Upper lobe of left lung (tissue), 6 donors: ENCODE data around the gene ERFL. TPM values are rescaled to one million over a fixed set of nuclear protein-coding genes. Genes with fewer than 3 reads are reported as not detected.
A peak's percentile ranks its signal among the peaks of the same experiment; 100 is the strongest.

Source experiments
- ATAC-seq, 2 donors: fragments of 200-7000 bp; cut with Tn5 transposase; one replicate each; pipeline ENCODE4 v1.9.1; 2022; ENCODE audit warnings: mild to moderate bottlenecking in 2 of 2, moderate library complexity in 2 of 2; ENCODE audit not compliant: low FRiP score in 2 of 2
- DNase-seq, 2 donors: peaks; one replicate each; pipeline ENCODE4 v3.0.0-alpha.2; 2019 to 2020
- H3K27ac ChIP-seq, 4 donors: fragments of 200-600 bp; sonication (generic); one replicate each; pipeline ENCODE4 v1.5.1; 2016 to 2019
- H3K27me3 ChIP-seq, 4 donors: fragments of 200-600 bp; sonication (generic); one replicate each; pipeline ENCODE4 v1.5.1; 2017 to 2019
- H3K36me3 ChIP-seq, 4 donors: fragments of 200-600 bp; sonication (generic); one replicate each; pipeline ENCODE4 v1.5.1; 2016 to 2019
- H3K4me1 ChIP-seq, 4 donors: fragments of 200-600 bp; sonication (generic); one replicate each; pipeline ENCODE4 v1.5.1; 2018 to 2019
- H3K4me3 ChIP-seq, 4 donors: fragments of 200-600 bp; sonication (generic); one replicate each; pipeline ENCODE4 v1.5.1; 2017 to 2019; ENCODE audit warnings: mild to moderate bottlenecking in 2 of 4, moderate library complexity in 1 of 4
- H3K9me3 ChIP-seq, 4 donors: fragments of 200-600 bp; sonication (generic); one replicate each; pipeline ENCODE4 v1.5.1; 2018 to 2019
- EP300 ChIP-seq, 4 donors: sonication (generic); formaldehyde crosslinking; IDR thresholded peaks; one replicate each; pipeline ENCODE4 v1.5.1; 2017; ENCODE audit warnings: antibody characterized with exemption in 4 of 4, control low read depth in 2 of 4
- POLR2A ChIP-seq, 4 donors: fragments of 450-650 bp; IDR thresholded peaks; one replicate each; pipeline ENCODE4 v1.5.1; 2016 to 2017; ENCODE audit warnings: antibody characterized with exemption in 4 of 4, mild to moderate bottlenecking in 2 of 4
- POLR2AphosphoS5 ChIP-seq, 2 donors: sonication (generic); formaldehyde crosslinking; IDR thresholded peaks; one replicate each; pipeline ENCODE4 v1.5.1; 2017; ENCODE audit warnings: antibody characterized with exemption in 2 of 2
- WGBS, 2 donors: methylation state at CpG; one replicate each; pipeline ENCODE4 v1.1.5; 2017 to 2018; 5-methylcytosine and 5-hydroxymethylcytosine counted together
- total RNA-seq, 6 donors: library from RNA; depleted of rRNA in 4 of 6; stranded (reverse); fragments of >200 nt in 4 of 6; gene quantifications; one replicate each; pipeline versions ENCODE4 v1.1.0 to v1.2.1, GENCODE V29; 2016 to 2021
- TF ChIP-seq, protein P1 (sequence below), 6 experiments: fragments of 450-650 bp in 4 of 6; fragments of 200-600 bp in 2 of 6; sonication (generic) in 2 of 6; IDR thresholded peaks; one replicate each; pipeline ENCODE4 v1.5.1; 2016 to 2019; ENCODE audit warnings: antibody characterized with exemption in 6 of 6
- donor health status: DM: no; HTN: no; CAD: no; lungs with moderate emphysema.
- donor health status: DM: no; HTN: yes; CAD: no; lungs with severe emphysema.

The ERFL gene
- total RNA-seq, 6 donors from 2014 or later: 0.20 to 6.3 (median 0.49) TPM; not detected in 1

GRCh38 chr19:41957161-41957837 lies 29.1 kb upstream of the ERFL start:
- Histone ChIP-seq H3K36me3 (peaks cover 0 to 24% (median 10%) of the 10 kb centered on the region in 4 donors), H3K9me3 (no peaks in the 10 kb centered on the region), H3K27ac (peak overlapping the region; percentile 27 to 94 (median 94)), H3K4me3 (peak overlapping the region in 1 of 4 donors; percentile 99), H3K4me1 (peaks cover 12 to 21% (median 20%) of the 10 kb centered on the region in 4 donors), H3K27me3 (no peaks in the 10 kb centered on the region)
- DNase-seq: no peak
- 48 to 79% methylated on average over 6 to 11 of the region's 11 CpGs for WGBS, 2 donors
- ATAC-seq: no peak
- TF ChIP-seq POLR2AphosphoS5 (IDR thresholded peaks at IDR 0.05) (no peak), POLR2A (IDR thresholded peaks at IDR 0.05) (no peak), EP300 (IDR thresholded peaks at IDR 0.05) (no peak)
- TF ChIP-seq, protein P1, sequence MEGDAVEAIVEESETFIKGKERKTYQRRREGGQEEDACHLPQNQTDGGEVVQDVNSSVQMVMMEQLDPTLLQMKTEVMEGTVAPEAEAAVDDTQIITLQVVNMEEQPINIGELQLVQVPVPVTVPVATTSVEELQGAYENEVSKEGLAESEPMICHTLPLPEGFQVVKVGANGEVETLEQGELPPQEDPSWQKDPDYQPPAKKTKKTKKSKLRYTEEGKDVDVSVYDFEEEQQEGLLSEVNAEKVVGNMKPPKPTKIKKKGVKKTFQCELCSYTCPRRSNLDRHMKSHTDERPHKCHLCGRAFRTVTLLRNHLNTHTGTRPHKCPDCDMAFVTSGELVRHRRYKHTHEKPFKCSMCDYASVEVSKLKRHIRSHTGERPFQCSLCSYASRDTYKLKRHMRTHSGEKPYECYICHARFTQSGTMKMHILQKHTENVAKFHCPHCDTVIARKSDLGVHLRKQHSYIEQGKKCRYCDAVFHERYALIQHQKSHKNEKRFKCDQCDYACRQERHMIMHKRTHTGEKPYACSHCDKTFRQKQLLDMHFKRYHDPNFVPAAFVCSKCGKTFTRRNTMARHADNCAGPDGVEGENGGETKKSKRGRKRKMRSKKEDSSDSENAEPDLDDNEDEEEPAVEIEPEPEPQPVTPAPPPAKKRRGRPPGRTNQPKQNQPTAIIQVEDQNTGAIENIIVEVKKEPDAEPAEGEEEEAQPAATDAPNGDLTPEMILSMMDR (IDR thresholded peaks at IDR 0.05): no peak

- H3K27me3 ChIP-seq: no peaks in the 10 kb centered on the region
- H3K4me1 ChIP-seq: peaks cover 12 to 21% (median 20%) of the 10 kb centered on the region in 4 donors
- 92 to 96% methylated on average over 5 to 13 of the region's 13 CpGs for WGBS, 2 donors
- no peak for ATAC-seq
- H3K9me3 ChIP-seq: no peaks in the 10 kb centered on the region
- DNase-seq: peak in 1 of 2 donors; percentile 65
- peak overlapping the region in 1 of 4 donors; percentile 94 for H3K27ac ChIP-seq
- TF ChIP-seq, protein P1 (IDR thresholded peaks at IDR 0.05): no peak
- H3K4me3 ChIP-seq: no peak overlapping the region
- peaks cover 0 to 24% (median 10%) of the 10 kb centered on the region in 4 donors for H3K36me3 ChIP-seq
These were observed 28.4 kb upstream of the ERFL start for GRCh38 chr19:41956621-41957020.

DNA sequence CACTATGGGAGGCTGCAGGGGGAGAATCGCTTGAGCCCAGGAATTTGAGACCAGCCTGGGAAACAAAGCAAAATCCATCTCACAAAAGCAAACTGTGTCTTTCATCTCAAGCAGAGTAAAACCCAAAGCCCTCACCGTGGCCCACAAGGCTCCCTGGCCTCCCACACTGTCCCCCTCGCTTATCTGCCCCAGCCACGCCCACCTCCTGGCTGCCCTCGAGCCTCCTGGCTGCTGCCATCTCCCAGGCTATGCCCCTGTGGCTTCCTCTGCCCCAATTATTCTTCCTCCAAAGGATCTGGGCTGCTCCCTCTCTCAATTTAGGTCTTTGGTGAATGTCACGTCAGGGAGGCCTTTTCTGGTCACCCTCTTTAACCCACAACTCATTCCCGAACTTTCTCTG lies 27.3 kb upstream of the ERFL start:
- H3K27ac ChIP-seq: peak overlapping the region in 1 of 4 donors; percentile 42
- no peak overlapping the region for H3K4me3 ChIP-seq
- ATAC-seq (no peak), DNase-seq (peak in 1 of 2 donors; percentile 32)
- 75 to 79% methylated on average over 7 of the region's 7 CpGs for whole genome bisulfite sequencing, 2 donors
- no peak for TF ChIP-seq POLR2A (IDR thresholded peaks at IDR 0.05)
- TF ChIP-seq, protein P1 (IDR thresholded peaks at IDR 0.05): no peak
- no peak for TF ChIP-seq POLR2AphosphoS5 (IDR thresholded peaks at IDR 0.05)
- TF ChIP-seq EP300 (IDR thresholded peaks at IDR 0.05): no peak
- H3K27me3 ChIP-seq: no peaks in the 10 kb centered on the region
- peaks cover 12 to 21% (median 20%) of the 10 kb centered on the region in 4 donors for H3K4me1 ChIP-seq
- peaks cover 0 to 24% (median 10%) of the 10 kb centered on the region in 4 donors for H3K36me3 ChIP-seq
- H3K9me3 ChIP-seq: no peaks in the 10 kb centered on the region

DNA sequence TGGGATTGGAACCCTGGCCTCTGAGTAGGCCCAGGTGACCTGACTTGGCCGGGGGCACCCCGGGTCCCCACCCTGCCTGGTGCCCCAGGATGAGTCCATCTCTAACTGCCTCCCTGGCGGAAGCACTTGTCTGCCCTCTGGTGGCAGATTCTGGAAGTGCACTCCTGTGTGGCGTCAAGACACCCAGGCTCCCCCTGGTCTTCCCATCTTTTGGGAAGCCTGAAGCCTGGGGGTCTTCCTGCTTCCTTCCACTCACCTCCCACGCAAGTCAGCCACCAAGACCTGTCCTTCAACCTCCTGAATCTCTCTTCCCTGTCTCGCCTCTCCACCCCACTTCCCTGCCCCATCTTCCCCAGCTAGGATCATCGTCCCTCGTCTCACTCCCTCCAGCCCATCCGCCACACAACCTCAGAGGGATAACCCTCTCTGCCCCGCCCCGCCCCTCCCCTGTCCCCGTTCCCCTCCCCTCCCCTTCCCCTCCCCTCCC lies 23.5 kb upstream of the ERFL start:
- WGBS, 2 donors: 5 to 6% methylated on average over 9 to 12 of the region's 12 CpGs
- TF ChIP-seq EP300 (IDR thresholded peaks at IDR 0.05): no peak
- TF ChIP-seq, protein P1 (IDR thresholded peaks at IDR 0.05): peak; percentile 93 to 98 (median 96)
- no peak for TF ChIP-seq POLR2AphosphoS5 (IDR thresholded peaks at IDR 0.05)
- TF ChIP-seq POLR2A (IDR thresholded peaks at IDR 0.05): no peak

More for the DNA sequence above, 23.5 kb upstream of the ERFL start:
- no peaks in the 10 kb centered on the region for H3K27me3 ChIP-seq
- ATAC-seq: peak; percentile 81 to 92
- no peak overlapping the region for H3K4me3 ChIP-seq
- H3K27ac ChIP-seq: no peak overlapping the region
- H3K4me1 ChIP-seq: no peaks in the 10 kb centered on the region
- H3K9me3 ChIP-seq: no peaks in the 10 kb centered on the region
- H3K36me3 ChIP-seq: peaks cover 0 to 21% (median 9%) of the 10 kb centered on the region in 4 donors
- peak; percentile 68 to 75 for DNase-seq
